Endodermal cell (in vitro differentiated cells): ENCODE data around the gene MMADHC. TPM values are rescaled to one million over a fixed set of nuclear protein-coding genes. Genes with fewer than 3 reads are reported as not detected.

Experiments used
- DNase-seq: peaks from one replicate; pipeline ENCODE4 v3.0.0-alpha.2; 2017
- H3K27ac ChIP-seq: 2 replicates; pipeline ENCODE4 v1.5.1; 2013; ENCODE audit warnings: mild to moderate bottlenecking, low read depth, low read length, moderate library complexity
- H3K27me3 ChIP-seq: 2 replicates; pipeline ENCODE4 v1.6.1; 2013; ENCODE audit warnings: mild to moderate bottlenecking, low read length, moderate library complexity; ENCODE audit not compliant: insufficient read depth, control insufficient read depth, poor library complexity, severe bottlenecking
- H3K36me3 ChIP-seq: 2 replicates; pipeline ENCODE4 v1.7.0; 2013; ENCODE audit warnings: mild to moderate bottlenecking, low read length, moderate library complexity; ENCODE audit not compliant: control insufficient read depth, insufficient read depth
- H3K4me1 ChIP-seq: one replicate; pipeline ENCODE4 v1.7.0; 2013; ENCODE audit warnings: low read length; ENCODE audit not compliant: control insufficient read depth, insufficient read depth
- H3K4me3 ChIP-seq: 2 replicates; pipeline ENCODE4 v1.5.1; 2013; ENCODE audit warnings: mild to moderate bottlenecking, low read length, moderate library complexity
- H3K9ac ChIP-seq: 2 replicates; pipeline ENCODE4 v1.6.1; 2013; ENCODE audit warnings: mild to moderate bottlenecking, low read length, moderate library complexity; ENCODE audit not compliant: poor library complexity, severe bottlenecking; ENCODE audit errors: extremely low read depth
- H3K9me3 ChIP-seq: 2 replicates; pipeline ENCODE4 v1.6.1; 2013; ENCODE audit warnings: mild to moderate bottlenecking, low read length, moderate library complexity; ENCODE audit not compliant: control insufficient read depth
- H3K27ac Mint-ChIP-seq: 2 replicates; pipeline ENCODE4 v1.8.0; 2020; ENCODE audit warnings: mixed read lengths
- H3K27me3 Mint-ChIP-seq: 2 replicates; pipeline ENCODE4 v1.8.0; 2021; ENCODE audit warnings: mild to moderate bottlenecking, mixed read lengths; ENCODE audit not compliant: insufficient read depth
- H3K36me3 Mint-ChIP-seq: 2 replicates; pipeline ENCODE4 v1.8.0; 2020; ENCODE audit warnings: low read depth, mixed read lengths
- H3K4me1 Mint-ChIP-seq: 2 replicates; pipeline ENCODE4 v1.8.0; 2020; ENCODE audit warnings: mixed read lengths
- H3K4me3 Mint-ChIP-seq: 2 replicates; pipeline ENCODE4 v1.8.0; 2020; ENCODE audit warnings: mild to moderate bottlenecking, moderate library complexity, mixed read lengths
- H3K9me3 Mint-ChIP-seq: 2 replicates; pipeline ENCODE4 v1.8.0; 2020; ENCODE audit warnings: mild to moderate bottlenecking, mixed read lengths
- CTCF ChIP-seq: fragments of 200-600 bp; sonication (generic); conservative IDR thresholded peaks from 2 replicates; pipeline ENCODE4 v1.5.0; 2021; ENCODE audit warnings: antibody characterized with exemption, mild to moderate bottlenecking
- WGBS, 2 experiments: methylation state at CpG; one replicate each; pipeline versions ENCODE4 v1.1.5 to v1.1.7; 2013; ENCODE audit warnings: missing lambda C conversion rate in 2 of 2, mixed read lengths in 1 of 2; ENCODE audit not compliant: insufficient coverage in 1 of 2, insufficient read length in 1 of 2; 5-methylcytosine and 5-hydroxymethylcytosine counted together
- total RNA-seq, 2 donors: library from RNA; stranded (reverse); fragmentation: NEBNext Ultra II Directional in 1 of 2; extraction: Animal tissue kit (Norgen Biotek cat#: 25700) in 1 of 2; gene quantifications; 2 replicates in 1 of 2; 3 replicates in 1 of 2; pipeline ENCODE4 v1.2.1, GENCODE V29; 2021

Gene MMADHC
- total RNA-seq, 2 donors from 2014 or later: 105 to 108 TPM

- Mint-ChIP-seq H3K9me3 (peaks cover under 1% of the 10 kb centered on the region), H3K27ac (no peak overlapping the region), H3K36me3 (no peaks in the 10 kb centered on the region), H3K4me1 (no peaks in the 10 kb centered on the region), H3K27me3 (no peaks in the 10 kb centered on the region), H3K4me3 (no peak overlapping the region)
- Histone ChIP-seq H3K27me3 (no peaks in the 10 kb centered on the region), H3K4me3 (no peak overlapping the region), H3K9ac (no peak overlapping the region), H3K36me3 (no peaks in the 10 kb centered on the region), H3K9me3 (no peaks in the 10 kb centered on the region), H3K27ac (no peak overlapping the region), H3K4me1 (no peaks in the 10 kb centered on the region)
- DNase-seq: no peak
- WGBS, 2 experiments: 87 to 100% methylated on average over 1 of the region's 1 CpG
- TF ChIP-seq CTCF: no peak
These were observed 43.7 kb downstream of the MMADHC start for GRCh38 chr2:149543845-149544244.

DNA sequence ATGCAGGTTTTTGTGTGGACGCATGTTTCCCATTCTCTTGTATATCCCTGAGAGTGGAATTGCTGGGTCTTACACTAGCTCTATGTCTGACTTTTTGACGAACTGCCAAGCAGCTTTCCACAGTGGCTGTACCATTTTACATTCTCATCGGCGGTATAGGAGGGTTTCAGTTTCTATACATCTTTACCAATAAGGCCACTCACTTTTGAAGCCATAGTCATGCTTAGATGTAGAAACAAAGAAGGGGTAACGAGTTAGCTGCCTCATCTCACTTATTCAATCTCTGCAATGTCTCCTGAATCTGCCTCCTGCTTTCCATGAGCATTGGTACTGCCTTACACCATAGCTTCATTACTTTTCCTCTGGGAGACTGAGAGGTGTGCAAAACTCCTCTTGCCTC is 47.4 kb downstream of the MMADHC start:
- H3K4me3 Mint-ChIP-seq: no peak overlapping the region
- Histone ChIP-seq H3K27me3 (no peaks in the 10 kb centered on the region), H3K36me3 (no peaks in the 10 kb centered on the region), H3K27ac (no peak overlapping the region), H3K9me3 (no peaks in the 10 kb centered on the region), H3K4me1 (no peaks in the 10 kb centered on the region), H3K9ac (no peak overlapping the region), H3K4me3 (no peak overlapping the region)
- no peaks in the 10 kb centered on the region for H3K36me3 Mint-ChIP-seq
- no peaks in the 10 kb centered on the region for H3K27me3 Mint-ChIP-seq
- DNase-seq: no peak
- TF ChIP-seq CTCF: no peak
- WGBS, 2 experiments: 80 to 88% methylated on average over 4 to 5 of the region's 5 CpGs
- H3K4me1 Mint-ChIP-seq: no peaks in the 10 kb centered on the region
- H3K9me3 Mint-ChIP-seq: no peaks in the 10 kb centered on the region
- H3K27ac Mint-ChIP-seq: no peak overlapping the region

DNA sequence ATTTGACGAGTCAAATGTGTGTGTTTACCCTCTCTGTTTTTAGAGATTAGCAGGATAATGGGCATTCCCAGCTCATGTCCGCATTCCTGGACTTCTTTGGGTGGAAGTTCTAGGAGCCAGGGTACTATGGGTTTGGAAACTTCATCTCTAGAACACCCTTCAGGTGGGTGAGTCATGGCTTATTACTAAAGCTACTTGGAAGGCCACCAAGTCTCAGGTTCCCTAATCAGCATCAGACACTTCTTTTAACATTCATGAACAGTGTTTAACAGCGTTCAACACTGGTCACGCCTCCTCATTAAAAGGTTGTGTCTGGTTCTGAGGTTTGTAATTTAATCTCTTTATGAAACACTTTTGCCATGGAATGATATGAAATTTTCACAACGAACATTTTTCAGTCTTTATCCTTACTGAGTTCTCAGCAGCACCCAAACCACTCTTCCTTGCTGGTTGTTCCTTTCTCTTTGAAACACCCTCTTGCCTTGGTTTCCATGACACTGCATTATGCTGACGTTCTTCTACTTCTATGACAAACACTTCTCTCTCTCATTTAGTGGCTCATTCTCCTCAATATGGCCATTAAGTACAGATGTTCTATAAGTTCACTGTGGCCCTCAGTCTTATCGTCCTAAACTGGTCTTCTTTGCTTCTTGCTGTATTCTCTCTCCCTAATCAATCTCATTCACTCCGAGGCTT is 49.3 kb downstream of the MMADHC start:
- Histone ChIP-seq H3K4me3 (no peak overlapping the region), H3K27me3 (peaks cover 6% of the 10 kb centered on the region), H3K9me3 (no peaks in the 10 kb centered on the region), H3K36me3 (no peaks in the 10 kb centered on the region), H3K4me1 (no peaks in the 10 kb centered on the region), H3K27ac (no peak overlapping the region), H3K9ac (no peak overlapping the region)
- Mint-ChIP-seq H3K27me3 (peaks cover 6% of the 10 kb centered on the region), H3K4me3 (no peak overlapping the region), H3K27ac (no peak overlapping the region), H3K4me1 (no peaks in the 10 kb centered on the region), H3K9me3 (no peaks in the 10 kb centered on the region), H3K36me3 (no peaks in the 10 kb centered on the region)
- no peak for DNase-seq
- 77 to 91% methylated on average over 6 to 8 of the region's 8 CpGs for WGBS, 2 experiments
- TF ChIP-seq CTCF: no peak
